HG02884 (cell line): ENCODE results near the gene ZBTB49.

Source experiments
- ATAC-seq: cut with Tn5 transposase; IDR thresholded peaks from one replicate; pipeline ENCODE4 v1.9.1; 2021; ENCODE audit warnings: mild to moderate bottlenecking, moderate library complexity; ENCODE audit not compliant: unreplicated experiment

The ZBTB49 gene

GRCh38 chr4:4277531-4277930 lies 12.5 kb upstream of the ZBTB49 start:
- no peak for ATAC-seq

GRCh38 chr4:4281787-4282186 lies 8.3 kb upstream of the ZBTB49 start:
- ATAC-seq, result no peak

- no peak for ATAC-seq
Measured at GRCh38 chr4:4284827-4285618, 5.0 kb upstream of the ZBTB49 start.

- no peak for ATAC-seq
Measured at GRCh38 chr4:4288098-4288497, 2.0 kb upstream of the ZBTB49 start.

GRCh38 chr4:4289055-4289454 lies 996 bp upstream of the ZBTB49 start:
- ATAC-seq, result no peak

- peak; percentile 13 for ATAC-seq
Measured at GRCh38 chr4:4289597-4289940, 482 bp upstream of the ZBTB49 start.

GRCh38 chr4:4293279-4293678 lies 3.2 kb downstream of the ZBTB49 start:
- no peak for ATAC-seq

- ATAC-seq, result no peak
Measured at GRCh38 chr4:4296283-4296846, 6.3 kb downstream of the ZBTB49 start.

GRCh38 chr4:4299006-4299405 lies 9.0 kb downstream of the ZBTB49 start:
- no peak for ATAC-seq

GRCh38 chr4:4302001-4302400 lies 11.9 kb downstream of the ZBTB49 start:
- no peak for ATAC-seq

GRCh38 chr4:4302416-4302815 lies 12.4 kb downstream of the ZBTB49 start:
- no peak for ATAC-seq

GRCh38 chr4:4306920-4307319 lies 16.9 kb downstream of the ZBTB49 start:
- no peak for ATAC-seq

GRCh38 chr4:4308800-4309441 lies 18.9 kb downstream of the ZBTB49 start:
- ATAC-seq, result no peak

GRCh38 chr4:4311193-4311592 lies 21.1 kb downstream of the ZBTB49 start:
- ATAC-seq, result no peak

GRCh38 chr4:4315461-4316149 lies 25.6 kb downstream of the ZBTB49 start:
- ATAC-seq, result no peak

GRCh38 chr4:4316150-4316495 lies 26.1 kb downstream of the ZBTB49 start:
- ATAC-seq, result no peak

- no peak for ATAC-seq
Measured at GRCh38 chr4:4317496-4318232, 27.6 kb downstream of the ZBTB49 start.

GRCh38 chr4:4320528-4320927 lies 30.5 kb downstream of the ZBTB49 start:
- ATAC-seq, result no peak

- no peak for ATAC-seq
Measured at GRCh38 chr4:4320951-4321714, 31.1 kb downstream of the ZBTB49 start.

GRCh38 chr4:4321951-4322688 lies 32.1 kb downstream of the ZBTB49 start:
- ATAC-seq, result no peak
